Osteoblast (primary cell): ENCODE data around the gene PPP1R13B. TPM values are rescaled to one million over a fixed set of nuclear protein-coding genes. Genes with fewer than 3 reads are reported as not detected.

Experiments used
- DNase-seq: peaks from one replicate; pipeline ENCODE4 v3.0.0; 2011; ENCODE audit warnings: low spot score, mixed read lengths; ENCODE audit not compliant: insufficient read length; ENCODE audit errors: missing footprints
- H2AFZ ChIP-seq: 2 replicates; pipeline ENCODE4 v1.6.0; 2011; ENCODE audit warnings: mild to moderate bottlenecking, low read length
- H3K27ac ChIP-seq: 2 replicates; pipeline ENCODE4 v1.5.1; 2011; ENCODE audit warnings: mild to moderate bottlenecking, low read depth, low read length, moderate library complexity
- H3K27me3 ChIP-seq: 2 replicates; pipeline ENCODE4 v1.6.0; 2012; ENCODE audit warnings: mild to moderate bottlenecking, control low read depth, inconsistent platforms, low read length, moderate library complexity; ENCODE audit not compliant: insufficient read depth
- H3K36me3 ChIP-seq: 2 replicates; pipeline ENCODE4 v1.5.1; 2011; ENCODE audit warnings: mild to moderate bottlenecking, low read length, control low read depth, moderate library complexity; ENCODE audit not compliant: insufficient read depth
- H3K4me1 ChIP-seq: 2 replicates; pipeline ENCODE4 v1.5.1; 2011; ENCODE audit warnings: mild to moderate bottlenecking, low read length, control low read depth, moderate library complexity; ENCODE audit not compliant: insufficient read depth
- H3K4me2 ChIP-seq: 2 replicates; pipeline ENCODE4 v1.6.0; 2011; ENCODE audit warnings: mild to moderate bottlenecking, low read length; ENCODE audit not compliant: insufficient read depth
- H3K4me3 ChIP-seq: fragments of 200-600 bp; sonication (generic); 3 replicates; pipeline ENCODE4 v1.5.1; 2012; ENCODE audit warnings: mild to moderate bottlenecking, low read length, inconsistent platforms; ENCODE audit not compliant: insufficient read depth
- H3K79me2 ChIP-seq: 2 replicates; pipeline ENCODE4 v1.6.0; 2012; ENCODE audit warnings: mild to moderate bottlenecking, low read length, control low read depth, inconsistent platforms; ENCODE audit not compliant: insufficient read depth
- H3K9me3 ChIP-seq: 2 replicates; pipeline ENCODE4 v1.5.1; 2011; ENCODE audit warnings: low read depth, low read length, control low read depth
- H4K20me1 ChIP-seq: 2 replicates; pipeline ENCODE4 v1.6.0; 2012; ENCODE audit warnings: mild to moderate bottlenecking, low read length, control low read depth; ENCODE audit not compliant: insufficient read depth
- CTCF ChIP-seq: IDR thresholded peaks from 2 replicates; pipeline ENCODE4 v1.5.1; 2011; ENCODE audit warnings: mild to moderate bottlenecking, low read depth, low read length, moderate library complexity; ENCODE audit errors: extremely low read depth
- total RNA-seq: library from RNA; depleted of rRNA; stranded (reverse); fragments of >200 nt; gene quantifications from 2 replicates; pipeline ENCODE4 v1.2.3, GENCODE V29; 2012

PPP1R13B gene
- total RNA-seq, 1 donor, result 3.3 TPM

GRCh38 chr14:103731481-103731880, 115.9 kb downstream of the PPP1R13B start:
- Histone ChIP-seq H2AFZ (no peak overlapping the region), H3K4me2 (no peak overlapping the region), H4K20me1 (peaks cover 3% of the 10 kb centered on the region), H3K79me2 (peaks cover 16% of the 10 kb centered on the region), H3K4me1 (no peaks in the 10 kb centered on the region), H3K4me3 (no peak overlapping the region), H3K27ac (no peak overlapping the region), H3K36me3 (peaks cover 27% of the 10 kb centered on the region), H3K27me3 (no peaks in the 10 kb centered on the region), H3K9me3 (no peaks in the 10 kb centered on the region)
- DNase-seq, result peak; percentile 79
- TF ChIP-seq CTCF, result no peak

GRCh38 chr14:103730490-103731035, 116.8 kb downstream of the PPP1R13B start:
- peaks cover 26% of the 10 kb centered on the region for H3K79me2 ChIP-seq
- no peaks in the 10 kb centered on the region for H3K27me3 ChIP-seq
- no peak overlapping the region for H3K4me3 ChIP-seq
- H3K27ac ChIP-seq, result no peak overlapping the region
- peaks cover 30% of the 10 kb centered on the region for H3K36me3 ChIP-seq
- no peak for TF ChIP-seq CTCF
- H3K9me3 ChIP-seq, result no peaks in the 10 kb centered on the region
- no peaks in the 10 kb centered on the region for H3K4me1 ChIP-seq
- no peak overlapping the region for H2AFZ ChIP-seq
- H4K20me1 ChIP-seq, result peaks cover 3% of the 10 kb centered on the region
- DNase-seq, result peak; percentile 83
- no peak overlapping the region for H3K4me2 ChIP-seq

GRCh38 chr14:103729496-103730448, 117.6 kb downstream of the PPP1R13B start:
- no peak for TF ChIP-seq CTCF

GRCh38 chr14:103728721-103729120, 118.7 kb downstream of the PPP1R13B start:
- TF ChIP-seq CTCF, result no peak
- peaks cover 14% of the 10 kb centered on the region for H4K20me1 ChIP-seq

More at GRCh38 chr14:103729496-103730448, 117.6 kb downstream of the PPP1R13B start:
- DNase-seq, result peak; percentile 77
- Histone ChIP-seq H3K27ac (no peak overlapping the region), H2AFZ (no peak overlapping the region), H3K9me3 (no peaks in the 10 kb centered on the region), H3K4me2 (no peak overlapping the region), H3K79me2 (peaks cover 34% of the 10 kb centered on the region), H3K36me3 (peaks cover 30% of the 10 kb centered on the region), H3K4me3 (no peak overlapping the region), H3K4me1 (no peaks in the 10 kb centered on the region), H3K27me3 (no peaks in the 10 kb centered on the region), H4K20me1 (peaks cover 3% of the 10 kb centered on the region)

More at GRCh38 chr14:103728721-103729120, 118.7 kb downstream of the PPP1R13B start:
- Histone ChIP-seq H3K36me3 (peaks cover 28% of the 10 kb centered on the region), H3K4me1 (no peaks in the 10 kb centered on the region), H2AFZ (no peak overlapping the region), H3K27me3 (no peaks in the 10 kb centered on the region), H3K79me2 (peaks cover 44% of the 10 kb centered on the region), H3K4me3 (no peak overlapping the region), H3K9me3 (no peaks in the 10 kb centered on the region), H3K4me2 (no peak overlapping the region), H3K27ac (no peak overlapping the region)
- peak; percentile 88 for DNase-seq
